Left forelimb (tissue), 1 donor: ENCODE data around the gene STAC3.

Experiments used
- DNase-seq: peaks from one replicate; pipeline ENCODE4 v3.0.0-alpha.2; 2018; ENCODE audit warnings: low spot score

The STAC3 gene

DNA sequence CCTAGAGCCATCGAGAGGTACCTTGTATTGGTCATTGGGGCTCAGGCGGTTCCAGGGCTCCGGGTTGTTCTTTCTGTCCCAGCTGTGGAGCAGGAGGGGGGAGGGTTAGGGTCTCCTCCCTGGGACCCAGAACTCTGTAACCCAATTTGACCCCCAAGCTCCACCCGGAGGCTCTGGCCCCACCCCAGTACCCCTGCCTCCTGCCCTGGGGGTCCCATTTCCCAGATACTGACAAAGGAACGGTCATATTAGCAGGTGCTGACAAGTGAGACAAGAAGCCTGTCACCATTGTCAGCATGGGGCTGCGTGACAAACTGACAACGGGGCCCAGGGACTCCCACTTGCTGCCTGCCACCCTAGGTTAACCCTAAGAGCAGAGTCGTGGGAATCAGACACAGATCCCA, 15.3 kb downstream of the STAC3 start:
- no peak for DNase-seq

- no peak for DNase-seq
Measured at GRCh38 chr12:57235017-57235727, 15.8 kb downstream of the STAC3 start.

DNA sequence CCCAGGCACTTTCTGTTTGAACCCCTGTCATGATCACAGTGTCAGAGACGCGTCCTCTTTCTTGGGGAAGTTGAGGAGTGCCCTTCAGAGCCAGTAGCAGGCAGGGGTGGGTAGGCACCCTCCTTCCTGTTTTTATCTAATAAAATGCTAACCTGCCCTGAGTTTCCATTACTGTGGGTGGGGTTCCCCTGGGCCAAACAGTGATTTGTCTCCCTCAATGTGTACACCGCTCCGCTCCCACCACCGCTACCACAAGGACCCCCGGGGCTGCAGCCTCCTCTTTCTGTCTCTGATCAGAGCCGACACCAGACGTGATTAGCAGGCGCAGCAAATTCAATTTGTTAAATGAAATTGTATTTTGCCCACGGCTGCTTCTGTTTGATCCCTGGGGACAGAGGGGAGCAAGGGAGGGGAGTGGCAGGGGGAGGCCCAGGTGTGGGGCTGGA, 16.4 kb downstream of the STAC3 start:
- DNase-seq: no peak

DNA sequence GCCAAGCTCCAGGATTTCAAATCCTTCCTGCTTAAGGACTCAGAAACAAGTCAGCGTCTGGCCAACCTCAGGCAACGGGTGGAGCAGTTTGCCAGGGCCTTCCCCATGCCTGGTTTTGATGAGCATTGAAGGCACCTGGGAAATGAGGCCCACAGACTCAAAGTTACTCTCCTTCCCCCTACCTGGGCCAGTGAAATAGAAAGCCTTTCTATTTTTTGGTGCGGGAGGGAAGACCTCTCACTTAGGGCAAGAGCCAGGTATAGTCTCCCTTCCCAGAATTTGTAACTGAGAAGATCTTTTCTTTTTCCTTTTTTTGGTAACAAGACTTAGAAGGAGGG, 16.8 kb downstream of the STAC3 start:
- no peak for DNase-seq

GRCh38 chr12:57233357-57234232, 17.4 kb downstream of the STAC3 start:
- DNase-seq: no peak

DNA sequence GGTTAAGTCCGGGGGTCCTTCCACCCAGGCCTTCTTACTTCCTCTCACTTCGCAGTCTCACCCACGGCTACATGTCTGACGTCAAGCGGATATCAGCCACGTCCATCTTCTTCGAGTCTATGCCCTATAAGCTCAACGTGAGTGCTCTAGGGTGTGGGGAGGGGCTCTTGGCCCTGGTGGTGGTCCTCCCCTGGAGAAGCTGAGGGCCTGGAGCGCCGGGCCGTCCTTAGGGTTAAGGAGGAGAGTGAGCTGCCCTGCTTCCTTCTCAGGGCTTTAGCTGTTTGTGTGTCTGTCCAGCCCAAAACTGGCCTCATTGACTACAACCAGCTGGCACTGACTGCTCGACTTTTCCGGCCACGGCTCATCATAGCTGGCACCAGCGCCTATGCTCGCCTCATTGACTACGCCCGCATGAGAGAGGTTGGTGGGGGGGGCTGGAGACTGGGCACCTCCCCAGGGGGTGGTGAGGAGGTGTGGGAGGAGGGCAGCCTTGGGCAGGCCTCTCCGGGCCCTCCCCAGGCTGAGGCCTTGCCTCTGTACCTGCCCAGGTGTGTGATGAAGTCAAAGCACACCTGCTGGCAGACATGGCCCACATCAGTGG, 18.7 kb downstream of the STAC3 start:
- no peak for DNase-seq

GRCh38 chr12:57231276-57232021, 19.5 kb downstream of the STAC3 start:
- no peak for DNase-seq

DNA sequence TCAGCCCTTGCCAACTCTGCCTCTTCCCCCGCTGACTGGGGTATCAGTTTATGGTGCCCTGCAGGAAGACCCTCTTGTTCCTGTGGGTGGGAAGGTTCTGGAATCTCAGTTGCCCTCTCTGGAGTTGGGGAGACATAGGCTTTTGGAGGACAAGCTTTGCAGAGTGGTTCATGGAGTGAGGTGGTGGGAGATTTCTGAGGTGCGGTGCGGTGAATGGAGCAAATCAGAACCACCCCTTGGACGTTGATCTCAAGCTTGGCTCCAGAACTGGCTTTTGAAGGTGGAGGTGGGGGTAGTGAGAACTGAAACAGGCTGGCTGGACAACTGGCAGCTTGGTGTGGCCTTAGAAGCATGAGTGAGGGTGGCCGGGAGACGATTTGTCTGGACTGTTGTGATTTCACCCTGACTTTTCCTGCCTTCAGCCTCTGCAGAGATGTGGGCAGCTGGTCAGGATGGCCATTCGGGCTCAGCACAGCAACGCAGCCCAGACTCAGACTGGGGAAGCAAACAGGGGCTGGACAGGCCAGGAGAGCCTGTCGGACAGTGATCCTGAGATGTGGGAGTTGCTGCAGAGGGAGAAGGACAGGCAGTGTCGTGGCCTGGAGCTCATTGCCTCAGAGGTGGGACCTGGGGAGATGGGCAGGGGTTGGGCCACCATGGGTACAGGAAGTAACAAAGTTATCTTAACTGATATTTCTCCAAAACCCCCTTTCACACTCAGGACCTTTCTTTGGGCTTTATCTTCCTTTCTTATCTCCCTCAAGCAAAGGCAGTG, 20.4 kb downstream of the STAC3 start:
- no peak for DNase-seq

- peak; percentile 91 for DNase-seq
Measured at GRCh38 chr12:57229634-57230380, 21.2 kb downstream of the STAC3 start, which contains the start of gene SHMT2. TSS of gene SHMT2 (plus strand) at chr12:57229711. CDS start at chr12:57229779, 68 bp downstream.

- no peak for DNase-seq
Measured at GRCh38 chr12:57229046-57229633, 21.8 kb downstream of the STAC3 start.

GRCh38 chr12:57227315-57228115, 23.5 kb downstream of the STAC3 start:
- DNase-seq: no peak

DNA sequence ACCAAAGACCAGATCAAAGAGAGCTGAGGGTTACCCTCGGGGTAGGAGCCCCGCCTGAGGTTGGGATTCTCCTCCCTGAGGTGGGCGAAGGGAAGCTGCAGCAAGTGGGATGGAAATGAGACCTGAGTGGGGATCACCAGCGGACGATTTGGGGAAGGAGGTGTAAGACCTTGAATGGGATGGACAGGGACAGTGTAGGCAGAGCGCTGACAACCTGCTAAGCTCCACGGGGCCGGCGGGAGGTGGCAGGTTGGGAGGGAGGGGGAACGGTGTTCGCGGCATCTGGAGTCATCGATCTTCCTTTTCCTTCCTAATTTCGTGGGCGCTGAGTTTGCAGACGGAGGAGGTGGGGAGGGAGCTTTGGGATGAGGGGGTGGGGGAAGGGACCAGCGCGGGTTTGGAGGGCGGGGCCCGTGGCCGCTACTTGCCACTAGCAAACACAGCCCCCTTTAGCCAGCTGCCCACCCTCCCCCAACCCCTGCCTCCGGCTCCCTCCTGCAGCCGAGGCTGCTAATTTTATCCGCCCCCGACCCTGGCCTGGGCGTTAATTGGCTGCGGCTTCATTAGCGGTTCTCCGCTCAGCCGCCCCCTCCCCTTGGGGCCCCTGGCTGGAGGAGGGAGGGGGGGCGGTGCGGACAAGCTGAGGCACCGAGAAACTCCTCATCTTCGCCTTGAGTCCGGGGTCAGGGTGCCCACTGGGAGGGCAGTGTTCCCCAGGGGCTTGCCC, 24.2 kb downstream of the STAC3 start:
- no peak for DNase-seq

GRCh38 chr12:57225680-57226210, 25.2 kb downstream of the STAC3 start:
- no peak for DNase-seq

- DNase-seq: no peak
Measured at GRCh38 chr12:57224973-57225679, 25.9 kb downstream of the STAC3 start.

DNA sequence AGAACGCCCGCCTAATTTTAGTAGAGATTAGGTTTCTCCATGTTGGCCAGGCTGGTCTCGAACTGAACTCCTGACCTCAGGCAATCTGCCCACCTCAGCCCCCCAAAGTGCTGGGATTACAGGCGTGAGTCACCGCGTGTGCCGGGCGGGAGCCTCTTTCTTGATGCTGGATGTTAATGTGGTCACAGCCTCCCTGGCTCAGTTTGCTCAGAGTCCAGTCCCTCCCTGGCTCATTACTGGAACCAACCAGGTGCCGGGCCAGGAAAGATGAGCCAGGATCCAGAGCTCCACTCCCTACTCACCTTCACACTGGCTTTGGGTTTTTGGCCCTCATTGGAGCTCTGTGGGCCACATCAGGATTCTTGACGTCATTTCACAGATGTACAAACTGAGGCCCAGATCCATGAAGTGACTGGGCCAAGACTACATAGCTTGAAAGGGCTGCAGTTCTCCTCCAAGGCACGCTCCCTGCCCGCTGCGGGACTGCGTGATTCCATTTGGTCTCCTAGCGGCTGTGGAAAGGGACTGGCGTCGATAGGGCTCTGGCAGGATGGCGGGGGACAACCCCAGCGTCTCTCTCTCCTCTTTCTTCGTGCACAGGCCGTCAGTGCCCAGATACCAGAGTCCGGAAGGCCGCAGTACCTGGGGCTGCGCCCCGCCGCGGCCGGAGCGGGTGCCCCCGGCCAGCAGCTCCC, 26.6 kb downstream of the STAC3 start:
- no peak for DNase-seq

DNA sequence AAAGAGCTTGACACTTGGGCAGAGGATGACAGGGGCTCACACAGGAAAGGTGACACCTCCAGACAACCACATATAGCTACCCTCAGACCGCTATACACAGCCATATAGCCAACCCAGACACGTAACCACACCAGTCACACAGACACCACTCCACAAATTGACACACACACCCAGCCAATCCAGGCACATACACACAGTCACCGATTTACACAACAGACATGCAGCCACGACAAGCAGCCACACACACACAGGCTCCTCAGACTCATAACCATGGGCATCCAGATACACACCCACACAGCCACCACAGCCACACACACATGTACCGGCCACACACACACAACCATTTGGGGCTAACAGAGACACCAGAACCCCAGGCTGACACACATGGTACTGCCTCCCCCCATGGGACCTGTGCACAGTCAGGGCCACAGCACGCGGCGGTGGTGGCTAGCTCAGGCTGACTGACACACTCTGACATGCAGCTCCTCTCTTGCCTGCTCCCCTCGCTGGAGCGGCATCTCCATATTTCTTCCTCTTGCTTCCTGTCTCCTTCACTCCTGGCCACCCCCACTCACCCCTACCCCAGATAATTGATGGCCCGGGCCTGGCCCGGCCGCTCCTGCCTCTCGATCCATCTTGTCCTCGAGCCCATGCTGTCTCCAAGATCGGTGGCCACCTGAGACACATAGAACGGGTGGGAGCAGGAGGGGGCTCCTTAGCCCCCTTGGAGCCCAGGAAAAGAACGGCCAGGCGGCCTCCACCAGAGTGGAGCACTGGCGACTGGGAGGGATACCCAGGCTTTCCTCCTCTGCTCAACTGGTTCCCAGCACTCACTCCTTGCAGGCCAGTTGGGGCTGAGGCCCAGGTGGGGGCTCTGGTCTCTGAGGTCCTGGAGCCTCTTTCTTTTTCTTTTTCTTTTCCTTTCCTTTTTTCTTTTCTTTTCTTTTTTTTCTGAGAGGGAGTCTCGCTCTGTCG, 27.5 kb downstream of the STAC3 start:
- no peak for DNase-seq
